GM21825 (cell line): ENCODE results near the gene EDEM3.

Source experiments
- ATAC-seq: cut with Tn5 transposase; IDR thresholded peaks from one replicate; pipeline ENCODE4 v1.9.1; 2021; ENCODE audit warnings: mild to moderate bottlenecking, moderate library complexity; ENCODE audit not compliant: unreplicated experiment

The EDEM3 gene

GRCh38 chr1:184641894-184642293 lies 112.8 kb downstream of the EDEM3 start:
- no peak for ATAC-seq

GRCh38 chr1:184640505-184640904 lies 114.2 kb downstream of the EDEM3 start:
- ATAC-seq: no peak
